ENCODE measurements around the gene PARD3.

DNA sequence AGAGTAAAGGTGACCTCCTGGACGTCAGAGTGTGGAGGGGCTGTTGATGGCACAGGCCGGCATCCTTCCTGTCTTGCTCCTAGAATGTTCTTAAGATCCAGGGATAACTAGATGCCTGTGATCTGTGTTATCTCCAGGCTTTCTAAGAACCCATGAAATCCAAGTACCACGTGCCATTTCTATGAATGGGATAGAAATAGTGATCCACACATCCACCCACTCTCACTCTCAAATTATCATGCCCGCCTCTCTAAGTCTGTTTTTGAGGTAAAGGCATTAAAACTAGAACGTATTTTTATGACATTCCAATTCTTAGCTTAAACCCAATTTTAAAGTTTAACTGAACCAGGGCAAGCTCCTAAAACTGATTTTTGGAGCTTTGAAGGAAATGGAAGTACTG is 622.5 kb downstream of the PARD3 start:
- TF ChIP-seq, protein P1, sequence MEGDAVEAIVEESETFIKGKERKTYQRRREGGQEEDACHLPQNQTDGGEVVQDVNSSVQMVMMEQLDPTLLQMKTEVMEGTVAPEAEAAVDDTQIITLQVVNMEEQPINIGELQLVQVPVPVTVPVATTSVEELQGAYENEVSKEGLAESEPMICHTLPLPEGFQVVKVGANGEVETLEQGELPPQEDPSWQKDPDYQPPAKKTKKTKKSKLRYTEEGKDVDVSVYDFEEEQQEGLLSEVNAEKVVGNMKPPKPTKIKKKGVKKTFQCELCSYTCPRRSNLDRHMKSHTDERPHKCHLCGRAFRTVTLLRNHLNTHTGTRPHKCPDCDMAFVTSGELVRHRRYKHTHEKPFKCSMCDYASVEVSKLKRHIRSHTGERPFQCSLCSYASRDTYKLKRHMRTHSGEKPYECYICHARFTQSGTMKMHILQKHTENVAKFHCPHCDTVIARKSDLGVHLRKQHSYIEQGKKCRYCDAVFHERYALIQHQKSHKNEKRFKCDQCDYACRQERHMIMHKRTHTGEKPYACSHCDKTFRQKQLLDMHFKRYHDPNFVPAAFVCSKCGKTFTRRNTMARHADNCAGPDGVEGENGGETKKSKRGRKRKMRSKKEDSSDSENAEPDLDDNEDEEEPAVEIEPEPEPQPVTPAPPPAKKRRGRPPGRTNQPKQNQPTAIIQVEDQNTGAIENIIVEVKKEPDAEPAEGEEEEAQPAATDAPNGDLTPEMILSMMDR (IDR thresholded peaks at IDR 0.05; ENCODE audit: poor library complexity), result no peak
- no peak for TF ChIP-seq EZH2phosphoT487 (IDR thresholded peaks at IDR 0.05; ENCODE audit: low read depth, severe bottlenecking, unreplicated experiment)
